HG03139 (cell line): ENCODE data around the gene NCAM1.

Source experiments
- ATAC-seq: cut with Tn5 transposase; IDR thresholded peaks from one replicate; pipeline ENCODE4 v1.9.1; 2021; ENCODE audit not compliant: unreplicated experiment

NCAM1 gene

GRCh38 chr11:113197446-113197845, 236.2 kb downstream of the NCAM1 start:
- ATAC-seq, result no peak

GRCh38 chr11:113198972-113199661, 237.9 kb downstream of the NCAM1 start:
- ATAC-seq, result no peak

- no peak for ATAC-seq
Observed at GRCh38 chr11:113199866-113200265, 238.6 kb downstream of the NCAM1 start.

- no peak for ATAC-seq
Observed at GRCh38 chr11:113201054-113201818, 240.0 kb downstream of the NCAM1 start.

GRCh38 chr11:113202431-113202830, 241.2 kb downstream of the NCAM1 start:
- no peak for ATAC-seq

GRCh38 chr11:113203141-113203753, 242.0 kb downstream of the NCAM1 start:
- ATAC-seq, result no peak

GRCh38 chr11:113204280-113204679, 243.1 kb downstream of the NCAM1 start:
- ATAC-seq, result no peak

- no peak for ATAC-seq
Observed at GRCh38 chr11:113213549-113213948, 252.3 kb downstream of the NCAM1 start.

- ATAC-seq, result no peak
Observed at GRCh38 chr11:113222241-113222640, 261.0 kb downstream of the NCAM1 start.

GRCh38 chr11:113234888-113235287, 273.7 kb downstream of the NCAM1 start:
- ATAC-seq, result no peak

GRCh38 chr11:113237261-113237660, 276.0 kb downstream of the NCAM1 start:
- no peak for ATAC-seq

- ATAC-seq, result no peak
Observed at GRCh38 chr11:113238721-113239120, 277.5 kb downstream of the NCAM1 start.

- ATAC-seq, result no peak
Observed at GRCh38 chr11:113240389-113240788, 279.2 kb downstream of the NCAM1 start.

GRCh38 chr11:113240790-113241635, 279.8 kb downstream of the NCAM1 start:
- no peak for ATAC-seq

GRCh38 chr11:113241636-113242054, 280.4 kb downstream of the NCAM1 start:
- no peak for ATAC-seq

GRCh38 chr11:113242060-113242459, 280.8 kb downstream of the NCAM1 start:
- ATAC-seq, result no peak

- ATAC-seq, result peak; percentile 52
Observed at GRCh38 chr11:113242767-113243397, 281.7 kb downstream of the NCAM1 start.

- no peak for ATAC-seq
Observed at GRCh38 chr11:113243696-113244095, 282.5 kb downstream of the NCAM1 start.

- no peak for ATAC-seq
Observed at GRCh38 chr11:113245216-113245615, 284.0 kb downstream of the NCAM1 start.

GRCh38 chr11:113247221-113247620, 286.0 kb downstream of the NCAM1 start:
- ATAC-seq, result no peak

- no peak for ATAC-seq
Observed at GRCh38 chr11:113247966-113248365, 286.7 kb downstream of the NCAM1 start.
